Adipocyte (in vitro differentiated cells): ENCODE measurements around the gene RUFY1.
"Not testable (repeated sequence)": the region's sequence is repeated elsewhere in the genome, so short reads cannot be mapped to it uniquely, and the experiment has no call there.

ENCODE experiments used
- DNase-seq: peaks from one replicate; pipeline ENCODE4 v3.0.0-alpha.2; 2015; ENCODE audit warnings: low read depth
- H3K27me3 ChIP-seq: replicated peaks from 2 replicates; pipeline ENCODE4 v1.7.0; 2013; ENCODE audit warnings: mild to moderate bottlenecking, low read length, moderate library complexity; ENCODE audit not compliant: control insufficient read depth, insufficient read depth
- H3K36me3 ChIP-seq: 2 replicates; pipeline ENCODE4 v1.7.0; 2013; ENCODE audit warnings: low read length, mild to moderate bottlenecking, moderate library complexity; ENCODE audit not compliant: control insufficient read depth, insufficient read depth, severe bottlenecking
- H3K4me1 ChIP-seq: 2 replicates; pipeline ENCODE4 v1.7.0; 2013; ENCODE audit warnings: mild to moderate bottlenecking, low read length, moderate library complexity; ENCODE audit not compliant: control insufficient read depth, insufficient read depth
- H3K4me3 ChIP-seq: 2 replicates; pipeline ENCODE4 v1.7.0; 2013; ENCODE audit warnings: mild to moderate bottlenecking, low read length, moderate library complexity
- H3K9ac ChIP-seq: 2 replicates; pipeline ENCODE4 v1.7.0; 2013; ENCODE audit warnings: mild to moderate bottlenecking, low read length, moderate library complexity
- H3K9me3 ChIP-seq: 2 replicates; pipeline ENCODE4 v1.7.0; 2013; ENCODE audit warnings: mild to moderate bottlenecking, low read length, moderate library complexity; ENCODE audit not compliant: control insufficient read depth

The RUFY1 gene

DNA sequence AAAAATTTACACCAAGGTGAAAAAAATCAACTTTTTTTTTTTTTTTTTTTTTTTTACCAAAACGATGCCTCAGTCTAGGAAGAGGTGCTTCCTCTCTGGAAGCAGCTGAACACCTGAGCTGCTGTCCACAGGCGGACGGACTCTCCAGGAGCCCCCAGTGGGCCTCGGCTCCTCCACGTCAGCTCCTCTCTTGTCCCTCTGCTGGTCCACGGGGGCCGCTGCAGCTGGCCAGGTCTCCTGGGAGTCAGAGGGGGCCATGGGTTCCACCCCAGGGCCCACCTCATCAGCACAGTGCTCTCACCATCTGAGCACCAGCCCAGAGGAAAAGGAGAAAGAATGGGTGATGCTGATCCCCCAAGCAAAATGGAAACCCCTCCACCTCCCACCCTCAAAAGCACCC lies 32.6 kb upstream of the RUFY1 start:
- H3K9me3 ChIP-seq, H3K9ac ChIP-seq, DNase-seq, H3K36me3 ChIP-seq, H3K4me1 ChIP-seq, H3K4me3 ChIP-seq: not testable (repeated sequence)
- peaks cover 11% of the 10 kb centered on the region for H3K27me3 ChIP-seq

DNA sequence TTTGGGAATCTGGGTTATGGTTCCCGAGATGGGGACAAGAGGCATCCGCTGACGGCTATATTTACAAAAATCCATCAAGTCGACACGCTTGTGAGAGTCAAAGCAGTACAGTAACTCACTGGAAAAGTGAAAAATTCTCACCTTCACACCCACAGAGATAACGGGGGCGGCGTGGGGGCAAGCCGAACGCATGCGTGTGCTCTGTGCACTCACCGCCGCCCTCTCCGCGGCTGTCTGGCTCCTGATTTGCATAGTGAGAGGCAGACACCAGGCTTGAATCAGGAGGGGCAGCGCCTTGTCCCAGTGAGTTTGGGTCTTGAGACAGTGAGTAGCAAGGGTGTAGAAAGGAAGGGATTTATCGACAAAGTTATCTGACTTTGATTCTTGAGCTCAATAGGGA lies 32.0 kb upstream of the RUFY1 start:
- H3K36me3 ChIP-seq, H3K9ac ChIP-seq, DNase-seq, H3K4me3 ChIP-seq, H3K4me1 ChIP-seq, H3K9me3 ChIP-seq: not testable (repeated sequence)
- H3K27me3 ChIP-seq: peaks cover 11% of the 10 kb centered on the region

DNA sequence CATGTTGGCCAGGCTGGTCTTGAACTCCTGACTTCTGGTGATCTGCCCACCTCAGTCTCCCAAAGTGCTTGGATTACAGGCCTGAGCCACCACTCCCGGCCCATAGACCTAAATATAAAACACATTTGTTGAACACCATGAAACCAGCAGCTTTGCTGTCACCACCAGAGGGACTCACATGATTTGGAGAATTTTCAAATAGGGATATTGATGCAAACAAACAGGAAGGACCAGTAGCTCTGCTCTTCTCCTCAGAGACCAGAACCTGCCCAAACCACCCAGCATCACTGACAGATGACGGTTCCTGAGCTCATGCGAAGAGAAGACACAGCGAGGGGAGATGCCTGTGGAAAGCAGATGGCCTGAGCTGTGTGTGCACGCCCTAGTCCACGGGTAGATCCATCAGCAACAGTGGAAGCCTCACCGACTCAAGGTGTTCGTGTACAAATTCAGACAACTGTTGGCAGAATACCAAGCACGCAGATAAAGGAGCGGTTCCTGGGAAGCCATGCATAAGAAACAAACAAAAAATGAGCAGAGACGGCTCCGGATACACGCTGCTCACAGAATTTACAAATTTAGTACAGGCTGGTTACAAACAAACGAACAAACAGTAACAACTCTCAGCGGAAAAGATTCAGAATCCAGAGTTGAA lies 30.8 kb upstream of the RUFY1 start:
- peaks cover 14% of the 10 kb centered on the region for H3K27me3 ChIP-seq
- not testable (repeated sequence) for H3K4me1 ChIP-seq, H3K9me3 ChIP-seq, H3K9ac ChIP-seq, H3K36me3 ChIP-seq, H3K4me3 ChIP-seq, DNase-seq

DNA sequence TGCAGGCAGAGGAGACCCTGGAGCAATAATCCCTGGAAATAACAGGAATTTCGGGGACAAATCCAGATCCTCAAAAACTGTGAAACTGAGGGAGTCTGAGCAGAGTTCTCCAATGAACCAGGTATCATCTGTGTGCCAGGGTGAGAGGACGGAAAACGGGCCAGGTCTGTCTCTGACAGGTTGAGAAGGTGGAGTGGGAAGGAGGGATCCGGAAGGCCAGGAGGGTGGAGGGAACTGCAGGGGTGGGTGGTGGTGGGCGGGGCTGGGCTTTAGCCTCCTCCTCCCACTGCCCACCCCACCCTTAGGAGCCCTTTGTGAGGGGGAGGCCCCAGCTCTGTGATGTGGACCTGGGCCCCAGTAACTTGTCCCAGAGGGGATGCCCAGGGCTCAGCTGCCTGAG lies 28.2 kb upstream of the RUFY1 start:
- not testable (repeated sequence) for H3K36me3 ChIP-seq, H3K27me3 ChIP-seq, H3K9ac ChIP-seq, DNase-seq, H3K4me3 ChIP-seq, H3K4me1 ChIP-seq, H3K9me3 ChIP-seq

DNA sequence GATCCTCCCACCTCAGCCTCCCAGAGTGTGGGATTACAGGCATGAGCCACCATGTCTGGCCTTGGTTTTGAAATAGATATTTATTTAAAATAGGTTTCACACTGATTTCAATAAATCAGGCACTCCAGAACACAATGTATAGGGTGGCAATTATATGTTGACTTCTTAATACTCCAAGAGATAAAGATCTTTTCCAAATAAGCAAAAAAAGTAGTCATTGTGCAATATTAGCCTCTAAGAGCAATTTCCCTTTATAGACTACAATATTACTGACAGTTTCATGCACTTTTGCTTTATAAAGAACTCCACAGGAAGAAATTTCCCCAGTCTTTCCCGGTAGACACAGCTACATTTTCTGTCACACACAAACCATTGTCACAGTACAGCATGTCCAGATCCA lies 23.4 kb upstream of the RUFY1 start:
- peak; percentile 59 for DNase-seq
- no peak overlapping the region for H3K4me3 ChIP-seq
- no peaks in the 10 kb centered on the region for H3K9me3 ChIP-seq
- peaks cover 3% of the 10 kb centered on the region for H3K27me3 ChIP-seq
- H3K4me1 ChIP-seq: peaks cover 10% of the 10 kb centered on the region
- no peak overlapping the region for H3K9ac ChIP-seq
- no peaks in the 10 kb centered on the region for H3K36me3 ChIP-seq

DNA sequence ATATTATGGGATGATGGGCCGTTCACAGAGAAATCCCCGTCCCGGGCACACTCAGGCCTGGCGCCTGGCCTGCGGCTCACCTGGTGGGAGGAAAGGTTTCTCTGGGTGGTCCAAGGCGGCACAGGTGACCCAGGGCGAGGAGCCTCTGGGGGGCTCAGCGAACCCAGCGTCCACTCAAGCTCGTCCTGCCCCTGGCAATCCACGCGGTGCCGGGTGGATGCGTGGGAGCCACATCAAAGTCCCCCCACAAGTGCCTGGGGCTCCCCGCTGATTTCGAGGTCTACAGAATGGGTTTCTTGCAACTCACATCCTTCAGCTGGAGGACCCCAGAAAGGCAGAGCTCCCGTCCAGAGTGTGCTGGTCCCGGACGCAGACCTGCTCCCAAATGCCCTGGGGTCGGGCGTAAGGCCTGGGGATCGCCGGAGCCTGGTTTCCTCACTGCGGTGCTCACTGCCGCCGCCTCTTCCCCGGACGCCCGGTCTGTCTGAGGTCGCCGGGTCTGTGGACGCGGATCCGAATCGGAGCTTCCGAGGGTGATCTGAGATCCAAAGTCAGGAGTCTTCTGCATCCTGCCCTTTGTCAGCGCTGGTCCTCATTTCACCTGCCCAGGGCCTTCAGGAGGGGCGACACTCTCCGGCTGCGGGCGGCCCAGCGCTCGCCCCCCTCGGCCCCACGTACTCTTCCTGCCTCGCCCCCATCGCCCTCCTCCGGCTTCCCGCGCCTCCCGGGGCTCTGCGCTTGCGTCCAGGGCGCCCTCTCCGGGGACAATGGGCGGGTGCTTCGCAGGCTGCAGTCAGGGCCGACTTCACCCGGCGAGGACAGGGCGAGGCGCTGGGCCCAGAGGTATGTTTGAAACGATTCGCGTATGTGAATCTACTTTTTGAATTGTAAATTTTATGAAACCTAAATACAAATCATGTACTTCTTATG lies 20.0 kb upstream of the RUFY1 start:
- Histone ChIP-seq H3K36me3 (no peaks in the 10 kb centered on the region), H3K4me1 (peaks cover 10% of the 10 kb centered on the region), H3K9me3 (no peaks in the 10 kb centered on the region), H3K9ac (peak overlapping the region; percentile 7), H3K27me3 (no peaks in the 10 kb centered on the region), H3K4me3 (peak overlapping the region; percentile 68)
- no peak for DNase-seq

DNA sequence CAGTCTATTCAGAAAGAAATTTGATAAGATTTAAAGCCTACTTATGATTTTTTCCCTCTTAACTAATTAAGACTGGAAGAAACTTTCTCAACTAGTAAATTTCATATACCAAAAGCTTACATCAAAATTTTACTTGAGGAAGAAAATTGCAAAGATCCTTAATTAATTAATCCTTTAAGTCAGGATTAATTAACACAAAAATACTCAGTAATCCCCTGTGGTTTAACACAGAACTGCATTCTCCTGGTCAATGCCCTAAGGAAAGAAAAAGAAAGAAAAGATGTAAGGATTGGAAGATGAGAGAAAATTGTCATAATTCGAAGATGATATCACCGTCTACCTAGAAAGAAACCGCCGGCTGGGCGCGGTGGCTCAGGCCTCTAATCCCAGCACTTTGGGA lies 17.3 kb upstream of the RUFY1 start:
- H3K27me3 ChIP-seq: no peaks in the 10 kb centered on the region
- no peak for DNase-seq
- no peak overlapping the region for H3K9ac ChIP-seq
- H3K4me1 ChIP-seq: peaks cover 4% of the 10 kb centered on the region
- H3K36me3 ChIP-seq: no peaks in the 10 kb centered on the region
- H3K4me3 ChIP-seq: no peak overlapping the region
- no peaks in the 10 kb centered on the region for H3K9me3 ChIP-seq

DNA sequence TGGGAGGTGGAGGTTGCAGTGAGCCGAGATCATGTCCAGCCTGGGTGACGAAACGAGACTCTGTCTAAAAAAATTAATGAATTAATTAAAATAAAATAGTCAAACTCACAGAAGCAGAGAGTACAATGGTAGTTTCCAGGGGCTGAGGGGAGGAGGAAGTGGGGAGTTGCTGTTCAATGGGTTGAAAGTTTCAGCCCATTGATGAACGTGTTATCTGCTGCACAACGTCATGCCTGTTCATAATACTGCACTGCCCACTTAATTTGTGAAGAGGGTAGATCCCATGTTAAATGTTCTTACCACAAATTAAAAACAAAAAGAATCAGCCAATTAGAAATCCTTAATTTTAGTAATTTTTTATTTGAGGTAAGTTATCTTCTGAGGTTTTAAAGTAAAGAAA lies 16.4 kb upstream of the RUFY1 start:
- Histone ChIP-seq H3K36me3 (no peaks in the 10 kb centered on the region), H3K4me1 (peaks cover 4% of the 10 kb centered on the region), H3K9me3 (no peaks in the 10 kb centered on the region), H3K9ac (no peak overlapping the region), H3K27me3 (no peaks in the 10 kb centered on the region), H3K4me3 (no peak overlapping the region)
- DNase-seq: no peak

DNA sequence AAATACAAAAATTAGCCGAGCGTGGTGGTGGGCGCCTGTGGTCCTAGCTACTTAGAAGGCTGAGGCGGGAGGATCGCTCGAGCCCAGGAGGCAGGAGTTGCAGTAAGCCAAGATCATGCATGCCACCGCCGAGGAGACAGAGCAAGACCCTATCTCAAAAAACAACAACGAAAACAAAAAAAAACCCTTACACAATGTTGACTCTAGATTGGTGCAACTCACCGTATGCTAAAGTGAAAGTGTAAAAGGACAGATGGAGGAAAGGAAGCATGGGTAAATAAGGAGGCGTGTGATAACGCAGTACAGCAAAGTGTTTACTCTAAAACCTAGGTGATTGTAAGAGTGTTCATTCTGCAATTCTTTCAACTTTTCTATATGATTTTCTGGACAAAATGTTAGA lies 15.9 kb upstream of the RUFY1 start:
- Histone ChIP-seq H3K36me3 (no peaks in the 10 kb centered on the region), H3K4me3 (no peak overlapping the region), H3K9me3 (no peaks in the 10 kb centered on the region), H3K27me3 (no peaks in the 10 kb centered on the region), H3K4me1 (peaks cover 4% of the 10 kb centered on the region), H3K9ac (no peak overlapping the region)
- no peak for DNase-seq

DNA sequence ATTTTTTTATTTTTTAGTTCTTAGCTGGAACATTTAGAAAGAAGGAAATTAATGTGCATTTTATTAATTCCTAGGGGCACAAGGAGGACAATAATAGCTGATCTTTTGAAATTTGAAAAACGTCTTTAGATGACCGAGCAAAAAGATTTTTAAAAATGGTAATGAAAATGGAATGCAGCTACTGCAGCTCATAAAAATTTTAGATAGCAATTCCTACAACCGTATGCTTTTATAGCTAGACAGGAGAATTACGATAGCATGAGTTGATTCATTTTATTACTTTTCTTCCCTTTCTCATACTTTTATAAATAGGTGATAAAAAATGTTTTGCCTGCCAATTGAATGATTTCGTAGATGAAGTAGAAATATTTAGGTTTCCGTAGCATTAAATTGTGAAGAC lies 13.7 kb upstream of the RUFY1 start:
- H3K9ac ChIP-seq: no peak overlapping the region
- DNase-seq: no peak

DNA sequence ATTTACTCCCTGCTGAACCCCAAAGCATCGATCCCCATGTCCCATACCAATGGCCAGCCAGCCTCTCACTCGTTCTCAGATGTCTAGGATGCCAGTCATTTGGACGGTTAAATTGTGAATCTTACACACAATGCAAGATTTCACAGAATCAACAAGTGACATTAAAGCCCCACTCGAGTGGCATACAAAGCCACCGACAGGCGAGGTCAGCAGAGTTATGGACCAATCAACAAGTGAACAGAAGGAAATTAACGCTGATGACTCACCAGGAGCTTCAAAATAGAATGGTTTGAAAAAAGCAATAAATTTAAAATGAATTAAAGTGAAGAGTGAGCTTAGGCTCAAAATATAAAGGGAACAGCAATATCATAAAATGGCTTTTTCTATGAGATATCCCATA lies 8.2 kb upstream of the RUFY1 start:
- Histone ChIP-seq H3K4me1 (no peaks in the 10 kb centered on the region), H3K9me3 (no peaks in the 10 kb centered on the region), H3K36me3 (no peaks in the 10 kb centered on the region), H3K4me3 (no peak overlapping the region), H3K9ac (no peak overlapping the region), H3K27me3 (no peaks in the 10 kb centered on the region)
- no peak for DNase-seq

More for the DNA sequence above, 13.7 kb upstream of the RUFY1 start:
- Histone ChIP-seq H3K4me3 (no peak overlapping the region), H3K36me3 (no peaks in the 10 kb centered on the region), H3K4me1 (no peaks in the 10 kb centered on the region), H3K27me3 (no peaks in the 10 kb centered on the region), H3K9me3 (no peaks in the 10 kb centered on the region)
